NT2/D1 (cell line): ENCODE measurements around the gene RPRD1B.

Experiments
- DNase-seq: peaks from one replicate; pipeline ENCODE4 v3.0.0-alpha.2; 2011; ENCODE audit warnings: low read depth, low spot score
- H3K27me3 ChIP-seq: 2 replicates; pipeline ENCODE4 v1.6.0; 2011; ENCODE audit warnings: mild to moderate bottlenecking; ENCODE audit not compliant: insufficient read length, insufficient read depth
- H3K36me3 ChIP-seq: 2 replicates; pipeline ENCODE4 v1.6.1; 2011; ENCODE audit warnings: mild to moderate bottlenecking, low read length, mixed read lengths; ENCODE audit not compliant: insufficient read depth, insufficient read length
- H3K4me1 ChIP-seq: 2 replicates; pipeline ENCODE4 v1.5.1; 2011; ENCODE audit not compliant: insufficient read depth, insufficient read length
- H3K4me3 ChIP-seq: 2 replicates; pipeline ENCODE4 v1.5.1; 2011; ENCODE audit warnings: low read depth; ENCODE audit not compliant: insufficient read length
- H3K9ac ChIP-seq: 2 replicates; pipeline ENCODE4 v1.6.0; 2011; ENCODE audit warnings: low read depth; ENCODE audit not compliant: insufficient read length
- H3K9me3 ChIP-seq: 2 replicates; pipeline ENCODE4 v1.5.1; 2011; ENCODE audit warnings: mild to moderate bottlenecking, low read length; ENCODE audit not compliant: insufficient read depth
- SUZ12 ChIP-seq: IDR thresholded peaks from 2 replicates; pipeline ENCODE4 v1.6.1; 2011; ENCODE audit not compliant: insufficient read length, insufficient read depth; ENCODE audit errors: extremely low read depth
- YY1 ChIP-seq: IDR thresholded peaks from 2 replicates; pipeline ENCODE4 v1.6.1; 2011; ENCODE audit not compliant: insufficient read length, insufficient read depth
- ZNF274 ChIP-seq: IDR thresholded peaks from 2 replicates; pipeline ENCODE4 v1.6.1; 2011; ENCODE audit warnings: mild to moderate bottlenecking, low read depth, low read length

RPRD1B gene

DNA sequence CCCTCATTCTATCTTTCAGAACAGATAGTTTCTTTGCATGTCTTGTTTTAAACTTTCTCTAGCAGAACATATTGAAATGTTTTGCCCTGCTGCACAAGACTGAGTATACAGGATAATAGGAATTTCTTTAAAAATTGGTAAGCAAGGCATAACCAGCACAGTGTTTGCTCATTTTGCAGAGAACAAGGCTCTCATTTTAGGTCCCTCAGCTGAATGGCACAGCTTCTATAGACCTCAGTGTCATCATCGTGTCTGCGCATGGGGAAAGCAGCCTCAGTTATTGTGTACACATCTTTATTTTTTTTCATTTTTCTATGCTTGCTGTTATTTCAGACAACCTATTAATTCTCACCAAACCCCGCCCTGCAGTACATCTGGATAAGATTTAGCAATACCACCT lies 36.0 kb upstream of the RPRD1B start:
- no peak for DNase-seq
- H3K27me3 ChIP-seq, result no peaks in the 10 kb centered on the region
- H3K4me1 ChIP-seq, result peaks cover 6% of the 10 kb centered on the region
- H3K36me3 ChIP-seq, result peaks cover 94% of the 10 kb centered on the region
- H3K4me3 ChIP-seq, result no peak overlapping the region
- TF ChIP-seq YY1 (no peak), SUZ12 (no peak), ZNF274 (no peak)
- no peaks in the 10 kb centered on the region for H3K9me3 ChIP-seq
- H3K9ac ChIP-seq, result no peak overlapping the region

DNA sequence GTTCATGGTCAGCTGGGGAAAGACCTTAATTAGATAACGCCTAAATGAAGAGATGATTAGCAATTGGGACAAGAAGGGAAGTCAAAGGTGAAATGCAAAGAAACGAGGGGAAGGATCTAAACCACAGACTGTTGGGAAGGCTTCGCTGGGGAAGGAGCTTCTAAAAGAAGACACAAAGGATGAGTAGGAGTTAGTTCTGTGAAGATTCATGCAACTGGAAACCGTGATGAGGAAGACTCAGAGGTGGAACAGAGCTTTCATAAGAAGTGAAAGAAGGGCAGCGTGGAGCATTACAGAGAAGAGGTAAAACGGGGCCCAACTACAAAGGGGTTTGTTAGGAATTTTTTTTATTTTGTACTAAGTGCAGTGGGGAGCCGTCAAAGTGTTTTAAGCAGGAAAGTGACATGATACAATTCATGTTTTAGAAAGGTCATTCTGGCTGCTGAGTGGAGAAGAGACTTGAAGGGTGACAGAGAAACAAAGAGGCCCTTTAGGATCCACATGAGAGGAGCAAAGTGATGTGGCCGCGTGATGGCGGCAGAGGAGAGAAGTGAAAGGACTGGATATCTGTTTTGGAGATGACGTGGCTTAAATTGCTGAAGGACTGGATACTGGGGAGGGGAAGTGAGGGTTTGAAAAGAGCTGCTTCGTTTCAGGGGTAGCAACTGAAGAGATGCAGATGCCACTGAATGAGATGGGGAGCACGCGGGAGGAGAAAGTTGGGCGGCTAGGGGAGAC lies 33.9 kb upstream of the RPRD1B start:
- H3K4me1 ChIP-seq, result no peaks in the 10 kb centered on the region
- no peak overlapping the region for H3K9ac ChIP-seq
- H3K36me3 ChIP-seq, result peaks cover 96% of the 10 kb centered on the region
- no peaks in the 10 kb centered on the region for H3K27me3 ChIP-seq
- no peak for DNase-seq
- no peak overlapping the region for H3K4me3 ChIP-seq
- no peaks in the 10 kb centered on the region for H3K9me3 ChIP-seq
- TF ChIP-seq SUZ12, result no peak
- TF ChIP-seq YY1, result no peak

DNA sequence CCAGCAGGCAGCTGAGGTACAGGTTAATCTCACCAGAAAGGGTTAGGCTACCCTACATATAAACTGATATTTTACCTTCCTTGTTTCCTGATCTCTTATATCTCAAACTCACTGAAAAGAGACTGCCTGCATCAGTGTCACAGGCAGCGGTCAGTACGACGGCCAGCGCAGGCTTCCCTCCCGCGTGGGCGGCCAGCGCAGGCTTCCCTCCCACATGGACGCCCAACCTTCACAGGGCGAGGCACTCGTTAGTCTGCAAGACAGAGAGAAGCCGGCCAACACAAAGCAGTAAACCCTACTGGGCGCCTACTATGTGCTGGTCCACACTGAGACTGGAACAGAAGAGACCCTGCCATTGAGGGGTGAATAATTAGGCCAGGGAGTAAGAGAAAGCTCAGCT lies 33.3 kb upstream of the RPRD1B start:
- Histone ChIP-seq H3K9ac (no peak overlapping the region), H3K27me3 (no peaks in the 10 kb centered on the region), H3K9me3 (no peaks in the 10 kb centered on the region), H3K4me1 (no peaks in the 10 kb centered on the region), H3K4me3 (no peak overlapping the region), H3K36me3 (peaks cover 90% of the 10 kb centered on the region)
- no peak for DNase-seq
- TF ChIP-seq SUZ12 (no peak), YY1 (no peak), ZNF274 (no peak)

DNA sequence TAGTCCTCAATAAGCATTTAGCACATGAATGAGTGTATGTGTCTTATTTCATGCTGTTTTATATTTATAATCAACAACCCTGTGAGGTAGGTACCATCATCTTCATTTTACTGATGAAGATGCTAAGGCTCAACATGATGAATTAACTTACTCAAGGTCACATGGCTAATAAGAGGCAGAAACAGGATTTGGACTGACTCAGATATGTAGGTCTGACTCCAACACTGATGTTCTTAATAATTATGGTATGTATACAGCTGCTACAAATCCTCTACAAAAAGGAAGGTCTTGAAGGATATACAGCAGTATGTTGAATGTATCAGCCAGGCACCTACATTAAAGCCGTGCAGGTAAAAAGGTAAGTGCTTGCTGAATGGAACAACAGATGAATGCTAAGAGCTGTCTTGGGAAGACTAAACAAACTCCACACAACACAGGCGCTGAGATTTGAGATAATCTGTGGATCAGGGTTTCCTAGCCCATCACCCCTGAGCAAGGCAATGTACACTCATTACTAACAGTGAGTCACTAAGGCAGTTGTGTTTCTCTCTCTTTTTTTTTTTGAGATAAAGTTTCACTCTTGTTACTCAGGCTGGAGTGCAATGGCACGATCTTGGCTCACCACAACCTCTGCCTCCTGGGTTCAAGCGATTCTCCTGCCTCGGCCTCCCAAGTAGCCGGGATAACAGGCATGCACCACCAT lies 32.2 kb upstream of the RPRD1B start:
- no peak overlapping the region for H3K4me3 ChIP-seq
- no peaks in the 10 kb centered on the region for H3K9me3 ChIP-seq
- no peak overlapping the region for H3K9ac ChIP-seq
- peaks cover 85% of the 10 kb centered on the region for H3K36me3 ChIP-seq
- TF ChIP-seq ZNF274, result no peak
- no peak for TF ChIP-seq SUZ12
- TF ChIP-seq YY1, result no peak
- H3K27me3 ChIP-seq, result no peaks in the 10 kb centered on the region
- no peak for DNase-seq
- H3K4me1 ChIP-seq, result no peaks in the 10 kb centered on the region

DNA sequence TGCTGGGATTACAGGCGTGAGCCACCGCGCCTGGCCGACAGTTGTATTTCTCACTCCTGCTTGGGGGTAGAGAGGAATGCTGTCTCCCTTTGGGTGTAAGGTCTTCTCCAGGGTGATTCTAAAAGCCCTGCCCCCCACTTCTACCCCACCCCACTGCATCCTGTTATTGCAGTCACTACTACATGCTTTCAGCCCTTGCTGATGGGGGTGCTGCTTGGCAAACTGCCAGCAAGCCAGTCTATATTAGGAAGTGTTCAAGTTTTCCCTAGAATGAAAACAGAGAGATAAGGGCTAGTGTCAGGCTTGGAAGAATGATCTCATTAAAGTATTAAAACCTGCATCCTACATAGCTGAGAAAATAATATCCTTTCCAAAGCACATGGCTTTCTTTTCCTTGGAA lies 31.6 kb upstream of the RPRD1B start:
- no peaks in the 10 kb centered on the region for H3K9me3 ChIP-seq
- H3K4me1 ChIP-seq, result no peaks in the 10 kb centered on the region
- DNase-seq, result no peak
- H3K27me3 ChIP-seq, result no peaks in the 10 kb centered on the region
- H3K4me3 ChIP-seq, result no peak overlapping the region
- TF ChIP-seq SUZ12 (no peak), YY1 (no peak), ZNF274 (no peak)
- no peak overlapping the region for H3K9ac ChIP-seq
- peaks cover 85% of the 10 kb centered on the region for H3K36me3 ChIP-seq

DNA sequence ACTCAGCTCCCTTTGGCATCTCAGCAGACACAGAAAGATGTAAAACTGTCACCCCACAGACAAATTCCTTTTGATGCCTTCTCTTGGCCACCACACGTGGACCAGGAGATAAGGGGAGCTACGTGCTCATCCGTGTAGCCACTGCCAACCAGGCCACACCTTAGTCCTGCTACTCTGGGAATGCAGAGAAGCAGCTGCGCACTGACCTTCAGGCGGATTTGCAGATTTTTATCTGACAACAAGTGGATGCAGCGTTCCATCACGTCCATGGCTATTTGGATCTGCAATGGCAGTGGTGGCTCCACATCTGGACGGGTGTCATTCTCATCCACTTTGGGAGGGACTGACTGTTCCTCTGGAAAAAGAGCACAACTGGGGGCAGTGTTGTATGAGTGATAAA lies 31.1 kb upstream of the RPRD1B start:
- no peaks in the 10 kb centered on the region for H3K4me1 ChIP-seq
- no peak for TF ChIP-seq SUZ12
- no peak for TF ChIP-seq ZNF274
- no peak for TF ChIP-seq YY1
- no peak overlapping the region for H3K4me3 ChIP-seq
- H3K9me3 ChIP-seq, result no peaks in the 10 kb centered on the region
- peaks cover 84% of the 10 kb centered on the region for H3K36me3 ChIP-seq
- no peak for DNase-seq
- H3K27me3 ChIP-seq, result no peaks in the 10 kb centered on the region
- no peak overlapping the region for H3K9ac ChIP-seq

DNA sequence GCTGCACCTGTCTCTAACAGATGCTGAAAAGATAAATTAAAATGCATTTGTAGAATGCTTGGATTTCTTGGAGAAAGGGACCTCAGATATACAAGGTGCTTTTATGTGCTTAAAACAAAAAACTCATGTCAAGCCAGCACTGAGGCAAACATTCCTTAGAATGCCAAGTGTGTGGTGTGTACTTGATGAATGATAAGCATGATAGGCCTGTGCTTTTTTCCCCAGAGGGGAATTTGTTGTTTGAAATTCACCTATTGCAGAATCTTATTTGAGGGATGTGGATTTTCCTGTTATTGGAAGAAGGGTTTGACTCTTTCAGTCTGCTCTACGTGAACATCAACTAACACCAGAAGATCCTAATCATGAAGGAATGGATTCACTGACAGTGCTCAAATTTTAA lies 29.1 kb upstream of the RPRD1B start:
- no peak overlapping the region for H3K9ac ChIP-seq
- TF ChIP-seq ZNF274 (no peak), SUZ12 (no peak), YY1 (no peak)
- H3K36me3 ChIP-seq, result peaks cover 79% of the 10 kb centered on the region
- H3K4me1 ChIP-seq, result no peaks in the 10 kb centered on the region
- H3K27me3 ChIP-seq, result no peaks in the 10 kb centered on the region
- no peak for DNase-seq
- no peak overlapping the region for H3K4me3 ChIP-seq
- H3K9me3 ChIP-seq, result no peaks in the 10 kb centered on the region
